GM12878 (cell line): ENCODE data around the gene SPRY4. TPM values are rescaled to one million over a fixed set of nuclear protein-coding genes. Genes with fewer than 3 reads are reported as not detected.

Source experiments
- ATAC-seq: fragments of 200-7000 bp; cut with Tn5 transposase; 3 replicates; pipeline ENCODE4 v1.9.1; 2020; ENCODE audit warnings: mild to moderate bottlenecking, moderate library complexity
- BruUV-seq: library from RNA; stranded (reverse); fragments of 400-500 nt; replicated peaks from 2 replicates; lab custom pipeline; 2021; lab: Mats Ljungman, UMichigan
- CTCF ChIA-PET: fragments of 300-600 bp; sonication (Branson Sonifier 250); formaldehyde crosslinking; extraction: SDS; loops from one replicate; lab custom pipeline; 2021; ENCODE audit warnings: inconsistent platforms; lab: Yijun Ruan, JAX
- POLR2A ChIA-PET: fragments of 350-600 bp; formaldehyde crosslinking; extraction: SDS; loops from one replicate; lab custom pipeline; 2021; ENCODE audit warnings: inconsistent platforms; lab: Charles Lee
- RAD21 ChIA-PET: fragments of 300-600 bp; sonication (Branson Sonifier 250); formaldehyde crosslinking; loops from one replicate; lab custom pipeline; 2023; ENCODE audit warnings: antibody characterized with exemption; ENCODE audit not compliant: unreplicated experiment; lab: Charles Lee
- SMC1A ChIA-PET: fragments of 300-600 bp; sonication (Branson Sonifier 250); formaldehyde crosslinking; loops from one replicate; lab custom pipeline; 2023; ENCODE audit not compliant: unreplicated experiment, uncharacterized antibody; lab: Charles Lee
- DNase-seq: peaks from one replicate; pipeline ENCODE4 v3.0.0-alpha.2; 2011; ENCODE audit warnings: low read depth, low spot score
- FAIRE-seq: peaks from 3 replicates; lab custom pipeline; 2011; peaks lifted over from hg19 to GRCh38; lab: Jason Lieb, UNC
- H2AFZ ChIP-seq: 2 replicates; pipeline ENCODE4 v1.6.0; 2011; ENCODE audit warnings: low read depth, low read length, control low read depth; ENCODE audit not compliant: control insufficient read depth
- H3K27ac ChIP-seq: 2 replicates; pipeline ENCODE4 v1.5.1; 2011; ENCODE audit warnings: control low read depth; ENCODE audit not compliant: control insufficient read depth, insufficient read depth
- H3K27me3 ChIP-seq, 2 experiments: replicated peaks in 1 of 2; 2 replicates each; pipeline versions ENCODE4 v1.6.0 to v1.6.1; 2011; ENCODE audit warnings: low read length in 1 of 2; ENCODE audit not compliant: control insufficient read depth in 2 of 2, insufficient read depth in 2 of 2
- H3K36me3 ChIP-seq, 2 experiments: 2 replicates each; pipeline ENCODE4 v1.5.1; 2011; ENCODE audit warnings: low read length in 1 of 2; ENCODE audit not compliant: control insufficient read depth in 2 of 2, insufficient read depth in 2 of 2
- H3K4me1 ChIP-seq: 2 replicates; pipeline ENCODE4 v1.6.1; 2011; ENCODE audit warnings: mild to moderate bottlenecking, low read length, moderate library complexity, mixed read lengths; ENCODE audit not compliant: control insufficient read depth, insufficient read depth
- H3K4me2 ChIP-seq: 2 replicates; pipeline ENCODE4 v1.6.0; 2011; ENCODE audit warnings: control low read depth; ENCODE audit not compliant: control insufficient read depth, insufficient read depth
- H3K4me3 ChIP-seq: fragments of 200-600 bp; sonication (generic); 2 replicates; pipeline ENCODE4 v1.5.1; 2016
- H3K79me2 ChIP-seq: 2 replicates; pipeline ENCODE4 v1.6.0; 2011; ENCODE audit warnings: low read length; ENCODE audit not compliant: control insufficient read depth, insufficient read depth
- H3K9ac ChIP-seq: 2 replicates; pipeline ENCODE4 v1.8.0; 2011; ENCODE audit warnings: low read length, control low read depth, mixed read lengths; ENCODE audit not compliant: control insufficient read depth, insufficient read depth
- H3K9me3 ChIP-seq: replicated peaks from 3 replicates; pipeline ENCODE4 v1.5.1; 2011; ENCODE audit warnings: mild to moderate bottlenecking, low read length; ENCODE audit not compliant: control insufficient read depth, insufficient read depth
- H4K20me1 ChIP-seq: 2 replicates; pipeline ENCODE4 v1.6.0; 2011; ENCODE audit not compliant: control insufficient read depth, insufficient read depth
- JUNB ChIP-seq: IDR thresholded peaks from 2 replicates; pipeline ENCODE4 v1.6.1; 2016; ENCODE audit warnings: antibody characterized with exemption, mild to moderate bottlenecking
- MEF2A ChIP-seq: IDR thresholded peaks from 2 replicates; pipeline ENCODE4 v1.6.1; 2011; ENCODE audit warnings: low read depth, mild to moderate bottlenecking, low read length, moderate library complexity; ENCODE audit not compliant: insufficient read depth
- MXI1 ChIP-seq: fragments of 150-350 bp; IDR thresholded peaks from 2 replicates; pipeline ENCODE4 v1.6.1; 2011; ENCODE audit warnings: low read depth, mild to moderate bottlenecking, inconsistent platforms, low read length, improper control_type of control experiment
- POU2F2 ChIP-seq: IDR thresholded peaks from 3 replicates; pipeline ENCODE4 v1.6.1; 2011; ENCODE audit warnings: low read depth, mild to moderate bottlenecking, low read length, borderline replicate concordance
- RAD21 ChIP-seq: IDR thresholded peaks from 2 replicates; pipeline ENCODE4 v1.6.1; 2011; ENCODE audit warnings: mild to moderate bottlenecking, low read depth, low read length, moderate library complexity; ENCODE audit not compliant: insufficient read depth
- TCF7 ChIP-seq: IDR thresholded peaks from 2 replicates; pipeline ENCODE4 v1.6.1; 2014; ENCODE audit warnings: antibody characterized with exemption, borderline replicate concordance
- ZBED1 ChIP-seq: IDR thresholded peaks from 2 replicates; pipeline ENCODE4 v1.6.1; 2016; ENCODE audit warnings: borderline replicate concordance
- WGBS: methylation state at CpG from one replicate; pipeline ENCODE4 v1.1.6; 2016; ENCODE audit warnings: low lambda C conversion rate; ENCODE audit not compliant: insufficient replicate concordance, insufficient coverage; ENCODE audit errors: missing lambda C conversion rate; 5-methylcytosine and 5-hydroxymethylcytosine counted together
- in situ Hi-C: fragments of 300-500 bp; cut with MboI; formaldehyde crosslinking; loops from 9 replicates; pipeline ENCODE4 v1.14.3; 2018; ENCODE audit warnings: mixed read lengths
- intact Hi-C: fragments of 100-400 bp; cut with micrococcal nuclease; formaldehyde crosslinking; loops from one replicate; pipeline ENCODE4 v1.14.2; 2022; ENCODE audit not compliant: unreplicated experiment
- polyA plus RNA-seq, 11 experiments: library from polyadenylated mRNA; depleted of rRNA in 4 of 11; unstranded in 6 of 11; stranded (reverse) in 5 of 11; fragments of >200 nt; fragmentation: Nextera tagmentation in 4 of 11; fragmentation: Illumina TruSeq in 1 of 11; extraction: Ambion mirVana in 4 of 11; extraction: Trizol in 1 of 11; gene quantifications; 1 replicate in 1 of 11; 2 replicates in 10 of 11; pipeline versions ENCODE4 v1.2.1 to v1.2.3, GENCODE V29; 2011 to 2016; ENCODE audit warnings: inconsistent platforms in 2 of 11, missing spikeins in 2 of 11, low read depth in 1 of 11
- total RNA-seq, 4 experiments: library from RNA; depleted of rRNA in 3 of 4; stranded (reverse); fragments of >200 nt in 3 of 4; fragmentation: Illumina TruSeq in 1 of 4; extraction: Trizol in 1 of 4; gene quantifications; 2 replicates each; pipeline versions ENCODE4 v1.2.1 to v1.2.3, GENCODE V29; 2013 to 2021
- TF ChIP-seq, protein P1 (sequence below): fragments of 450-650 bp; formaldehyde crosslinking; IDR thresholded peaks from 2 replicates; pipeline ENCODE4 v1.5.0; 2022; ENCODE audit warnings: mild to moderate bottlenecking, missing genetic modification characterization
- TF ChIP-seq, protein P2 (sequence below): IDR thresholded peaks from 2 replicates; pipeline ENCODE4 v1.6.1; 2011; ENCODE audit warnings: low read depth, mild to moderate bottlenecking, low read length, moderate library complexity, borderline replicate concordance; ENCODE audit errors: extremely low read depth
- TF ChIP-seq, protein P3 (sequence below): IDR thresholded peaks from 2 replicates; pipeline ENCODE4 v1.6.1; 2012; ENCODE audit warnings: mild to moderate bottlenecking, low read depth, low read length
- TF ChIP-seq, protein P4 (sequence below): fragments of 450-650 bp; IDR thresholded peaks from 2 replicates; pipeline ENCODE4 v1.6.1; 2017; ENCODE audit warnings: antibody characterized with exemption, mild to moderate bottlenecking, moderate library complexity
- TF ChIP-seq, protein P5 (sequence below): fragments of 450-650 bp; IDR thresholded peaks from 2 replicates; pipeline ENCODE4 v1.6.1; 2017; ENCODE audit warnings: low read depth, mild to moderate bottlenecking, moderate library complexity

The SPRY4 gene
- total and polyA plus RNA-seq, 10 of the 15 experiments (the other 5 are each of a cell fraction or from before 2014, with no cell fraction given) = 0.04 to 1.4 (median 0.18) TPM; not detected in 1

DNA sequence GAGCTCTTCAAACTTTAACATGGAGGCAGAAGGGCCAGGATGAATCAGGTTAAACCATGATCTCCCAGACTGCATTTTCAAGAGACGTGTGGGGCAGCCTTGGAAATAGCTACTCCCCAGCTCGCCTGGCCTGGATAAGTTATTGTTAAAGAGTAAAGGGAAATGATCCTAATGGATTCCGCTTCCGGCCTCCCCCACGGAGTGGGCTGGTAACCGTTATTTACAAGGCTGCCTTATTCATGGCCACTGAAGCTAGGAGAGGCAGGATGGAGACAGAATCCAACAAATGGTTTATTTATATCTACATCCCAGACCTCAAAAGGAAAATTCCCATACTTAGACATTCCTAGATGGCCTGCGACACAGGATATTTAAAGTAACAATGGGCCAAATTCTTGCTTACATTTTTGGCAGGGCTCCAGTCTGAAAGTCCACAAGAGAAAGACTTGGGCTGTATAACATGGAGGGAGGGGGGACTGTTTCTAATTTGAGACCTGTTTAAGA is 27.9 kb downstream of the SPRY4 start:
- no peak for ATAC-seq
- in situ Hi-C loops = no loop called here
- ChIA-PET POLR2A (no interaction called here), RAD21 (no interaction called here), SMC1A (interaction anchor here (1.2 to 1.8 kb wide), 2 partner anchors 9 to 14 kb away, joined by 7 read pairs; no protein-coding TSS in a partner anchor), CTCF (no interaction called here)
- H3K79me2 ChIP-seq = no peaks in the 10 kb centered on the region
- no peak for DNase-seq
- H3K4me2 ChIP-seq = no peak overlapping the region
- no peaks in the 10 kb centered on the region for H3K4me1 ChIP-seq
- no peaks in the 10 kb centered on the region for H4K20me1 ChIP-seq
- H3K27ac ChIP-seq = no peak overlapping the region
- no peak for FAIRE-seq
- H2AFZ ChIP-seq = no peak overlapping the region
- 52% methylated on average over 7 of the region's 7 CpGs for WGBS
- H3K27me3 ChIP-seq = no peaks in the 10 kb centered on the region
- no peaks in the 10 kb centered on the region for H3K9me3 ChIP-seq
- intact Hi-C loops = no loop called here
- no TSS peak for BruUV-seq
- no peaks in the 10 kb centered on the region for H3K36me3 ChIP-seq
- no peak overlapping the region for H3K4me3 ChIP-seq
- no peak overlapping the region for H3K9ac ChIP-seq
- TF ChIP-seq MEF2A = no peak
- TF ChIP-seq RAD21 = no peak
- TF ChIP-seq, protein P1, sequence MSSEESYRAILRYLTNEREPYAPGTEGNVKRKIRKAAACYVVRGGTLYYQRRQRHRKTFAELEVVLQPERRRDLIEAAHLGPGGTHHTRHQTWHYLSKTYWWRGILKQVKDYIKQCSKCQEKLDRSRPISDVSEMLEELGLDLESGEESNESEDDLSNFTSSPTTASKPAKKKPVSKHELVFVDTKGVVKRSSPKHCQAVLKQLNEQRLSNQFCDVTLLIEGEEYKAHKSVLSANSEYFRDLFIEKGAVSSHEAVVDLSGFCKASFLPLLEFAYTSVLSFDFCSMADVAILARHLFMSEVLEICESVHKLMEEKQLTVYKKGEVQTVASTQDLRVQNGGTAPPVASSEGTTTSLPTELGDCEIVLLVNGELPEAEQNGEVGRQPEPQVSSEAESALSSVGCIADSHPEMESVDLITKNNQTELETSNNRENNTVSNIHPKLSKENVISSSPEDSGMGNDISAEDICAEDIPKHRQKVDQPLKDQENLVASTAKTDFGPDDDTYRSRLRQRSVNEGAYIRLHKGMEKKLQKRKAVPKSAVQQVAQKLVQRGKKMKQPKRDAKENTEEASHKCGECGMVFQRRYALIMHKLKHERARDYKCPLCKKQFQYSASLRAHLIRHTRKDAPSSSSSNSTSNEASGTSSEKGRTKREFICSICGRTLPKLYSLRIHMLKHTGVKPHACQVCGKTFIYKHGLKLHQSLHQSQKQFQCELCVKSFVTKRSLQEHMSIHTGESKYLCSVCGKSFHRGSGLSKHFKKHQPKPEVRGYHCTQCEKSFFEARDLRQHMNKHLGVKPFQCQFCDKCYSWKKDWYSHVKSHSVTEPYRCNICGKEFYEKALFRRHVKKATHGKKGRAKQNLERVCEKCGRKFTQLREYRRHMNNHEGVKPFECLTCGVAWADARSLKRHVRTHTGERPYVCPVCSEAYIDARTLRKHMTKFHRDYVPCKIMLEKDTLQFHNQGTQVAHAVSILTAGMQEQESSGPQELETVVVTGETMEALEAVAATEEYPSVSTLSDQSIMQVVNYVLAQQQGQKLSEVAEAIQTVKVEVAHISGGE = no peak
- no peak for TF ChIP-seq TCF7
- TF ChIP-seq MXI1 = no peak
- TF ChIP-seq ZBED1 = no peak
- TF ChIP-seq, protein P2, sequence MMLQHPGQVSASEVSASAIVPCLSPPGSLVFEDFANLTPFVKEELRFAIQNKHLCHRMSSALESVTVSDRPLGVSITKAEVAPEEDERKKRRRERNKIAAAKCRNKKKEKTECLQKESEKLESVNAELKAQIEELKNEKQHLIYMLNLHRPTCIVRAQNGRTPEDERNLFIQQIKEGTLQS = no peak
- TF ChIP-seq, protein P3, sequence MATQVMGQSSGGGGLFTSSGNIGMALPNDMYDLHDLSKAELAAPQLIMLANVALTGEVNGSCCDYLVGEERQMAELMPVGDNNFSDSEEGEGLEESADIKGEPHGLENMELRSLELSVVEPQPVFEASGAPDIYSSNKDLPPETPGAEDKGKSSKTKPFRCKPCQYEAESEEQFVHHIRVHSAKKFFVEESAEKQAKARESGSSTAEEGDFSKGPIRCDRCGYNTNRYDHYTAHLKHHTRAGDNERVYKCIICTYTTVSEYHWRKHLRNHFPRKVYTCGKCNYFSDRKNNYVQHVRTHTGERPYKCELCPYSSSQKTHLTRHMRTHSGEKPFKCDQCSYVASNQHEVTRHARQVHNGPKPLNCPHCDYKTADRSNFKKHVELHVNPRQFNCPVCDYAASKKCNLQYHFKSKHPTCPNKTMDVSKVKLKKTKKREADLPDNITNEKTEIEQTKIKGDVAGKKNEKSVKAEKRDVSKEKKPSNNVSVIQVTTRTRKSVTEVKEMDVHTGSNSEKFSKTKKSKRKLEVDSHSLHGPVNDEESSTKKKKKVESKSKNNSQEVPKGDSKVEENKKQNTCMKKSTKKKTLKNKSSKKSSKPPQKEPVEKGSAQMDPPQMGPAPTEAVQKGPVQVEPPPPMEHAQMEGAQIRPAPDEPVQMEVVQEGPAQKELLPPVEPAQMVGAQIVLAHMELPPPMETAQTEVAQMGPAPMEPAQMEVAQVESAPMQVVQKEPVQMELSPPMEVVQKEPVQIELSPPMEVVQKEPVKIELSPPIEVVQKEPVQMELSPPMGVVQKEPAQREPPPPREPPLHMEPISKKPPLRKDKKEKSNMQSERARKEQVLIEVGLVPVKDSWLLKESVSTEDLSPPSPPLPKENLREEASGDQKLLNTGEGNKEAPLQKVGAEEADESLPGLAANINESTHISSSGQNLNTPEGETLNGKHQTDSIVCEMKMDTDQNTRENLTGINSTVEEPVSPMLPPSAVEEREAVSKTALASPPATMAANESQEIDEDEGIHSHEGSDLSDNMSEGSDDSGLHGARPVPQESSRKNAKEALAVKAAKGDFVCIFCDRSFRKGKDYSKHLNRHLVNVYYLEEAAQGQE = no peak
- no peak for TF ChIP-seq JUNB
- TF ChIP-seq, protein P4, sequence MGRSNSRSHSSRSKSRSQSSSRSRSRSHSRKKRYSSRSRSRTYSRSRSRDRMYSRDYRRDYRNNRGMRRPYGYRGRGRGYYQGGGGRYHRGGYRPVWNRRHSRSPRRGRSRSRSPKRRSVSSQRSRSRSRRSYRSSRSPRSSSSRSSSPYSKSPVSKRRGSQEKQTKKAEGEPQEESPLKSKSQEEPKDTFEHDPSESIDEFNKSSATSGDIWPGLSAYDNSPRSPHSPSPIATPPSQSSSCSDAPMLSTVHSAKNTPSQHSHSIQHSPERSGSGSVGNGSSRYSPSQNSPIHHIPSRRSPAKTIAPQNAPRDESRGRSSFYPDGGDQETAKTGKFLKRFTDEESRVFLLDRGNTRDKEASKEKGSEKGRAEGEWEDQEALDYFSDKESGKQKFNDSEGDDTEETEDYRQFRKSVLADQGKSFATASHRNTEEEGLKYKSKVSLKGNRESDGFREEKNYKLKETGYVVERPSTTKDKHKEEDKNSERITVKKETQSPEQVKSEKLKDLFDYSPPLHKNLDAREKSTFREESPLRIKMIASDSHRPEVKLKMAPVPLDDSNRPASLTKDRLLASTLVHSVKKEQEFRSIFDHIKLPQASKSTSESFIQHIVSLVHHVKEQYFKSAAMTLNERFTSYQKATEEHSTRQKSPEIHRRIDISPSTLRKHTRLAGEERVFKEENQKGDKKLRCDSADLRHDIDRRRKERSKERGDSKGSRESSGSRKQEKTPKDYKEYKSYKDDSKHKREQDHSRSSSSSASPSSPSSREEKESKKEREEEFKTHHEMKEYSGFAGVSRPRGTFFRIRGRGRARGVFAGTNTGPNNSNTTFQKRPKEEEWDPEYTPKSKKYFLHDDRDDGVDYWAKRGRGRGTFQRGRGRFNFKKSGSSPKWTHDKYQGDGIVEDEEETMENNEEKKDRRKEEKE = no peak
- TF ChIP-seq, protein P5, sequence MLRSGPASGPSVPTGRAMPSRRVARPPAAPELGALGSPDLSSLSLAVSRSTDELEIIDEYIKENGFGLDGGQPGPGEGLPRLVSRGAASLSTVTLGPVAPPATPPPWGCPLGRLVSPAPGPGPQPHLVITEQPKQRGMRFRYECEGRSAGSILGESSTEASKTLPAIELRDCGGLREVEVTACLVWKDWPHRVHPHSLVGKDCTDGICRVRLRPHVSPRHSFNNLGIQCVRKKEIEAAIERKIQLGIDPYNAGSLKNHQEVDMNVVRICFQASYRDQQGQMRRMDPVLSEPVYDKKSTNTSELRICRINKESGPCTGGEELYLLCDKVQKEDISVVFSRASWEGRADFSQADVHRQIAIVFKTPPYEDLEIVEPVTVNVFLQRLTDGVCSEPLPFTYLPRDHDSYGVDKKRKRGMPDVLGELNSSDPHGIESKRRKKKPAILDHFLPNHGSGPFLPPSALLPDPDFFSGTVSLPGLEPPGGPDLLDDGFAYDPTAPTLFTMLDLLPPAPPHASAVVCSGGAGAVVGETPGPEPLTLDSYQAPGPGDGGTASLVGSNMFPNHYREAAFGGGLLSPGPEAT = no peak
- no peak for TF ChIP-seq POU2F2
